ENCODE results near the gene SNX6. TPM values are rescaled to one million over a fixed set of nuclear protein-coding genes. Genes with fewer than 3 reads are reported as not detected.

The SNX6 gene
- total RNA-seq, 3 donors from 2014 or later (not counting 1 experiment from before 2014, with no cell fraction given), result 62.6 to 77.7 (median 67.1) TPM

- DNase-seq, result no peak
- Mint-ChIP-seq H3K36me3 (no peaks in the 10 kb centered on the region), H3K27me3 (ENCODE audit: low read depth in 2 of 2) (no peaks in the 10 kb centered on the region), H3K27ac (no peak overlapping the region), H3K4me3 (no peak overlapping the region), H3K4me1 (no peaks in the 10 kb centered on the region), H3K9me3 (no peaks in the 10 kb centered on the region)
- Histone ChIP-seq H3K27me3 (ENCODE audit: control insufficient read depth, insufficient read depth, low read length) (no peaks in the 10 kb centered on the region), H3K9me3 (ENCODE audit: control insufficient read depth, insufficient read depth, low read length) (no peaks in the 10 kb centered on the region), H3K27ac (ENCODE audit: low read length) (no peak overlapping the region), H3K4me3 (ENCODE audit: low read length) (no peak overlapping the region), H3K36me3 (ENCODE audit: control insufficient read depth, insufficient read depth, low read length) (no peaks in the 10 kb centered on the region), H3K4me1 (ENCODE audit: control insufficient read depth, insufficient read depth, low read length) (no peaks in the 10 kb centered on the region)
- no peak for TF ChIP-seq CTCF (IDR thresholded peaks at IDR 0.05)
- intact Hi-C loops (cut with micrococcal nuclease), result no loop called here
- ATAC-seq, result no peak
Observed at GRCh38 chr14:34649344-34649743, 19.4 kb upstream of the SNX6 start.

GRCh38 chr14:34646570-34647255 lies 16.8 kb upstream of the SNX6 start:
- WGBS (ENCODE audit: insufficient coverage), result 94% methylated on average over 9 of the region's 10 CpGs

GRCh38 chr14:34643361-34643760 lies 13.4 kb upstream of the SNX6 start:
- H3K36me3 Mint-ChIP-seq, result no peaks in the 10 kb centered on the region
- ATAC-seq, result no peak
- H3K9me3 Mint-ChIP-seq, result no peaks in the 10 kb centered on the region
- no peak overlapping the region for H3K27ac ChIP-seq (ENCODE audit: low read length)
- H3K4me1 Mint-ChIP-seq, result no peaks in the 10 kb centered on the region
- TF ChIP-seq CTCF (IDR thresholded peaks at IDR 0.05), result no peak
- 89% methylated on average over 5 of the region's 6 CpGs for WGBS (ENCODE audit: insufficient coverage)
- H3K27me3 ChIP-seq (ENCODE audit: control insufficient read depth, insufficient read depth, low read length), result no peaks in the 10 kb centered on the region
- H3K36me3 ChIP-seq (ENCODE audit: control insufficient read depth, insufficient read depth, low read length), result no peaks in the 10 kb centered on the region
- no peak overlapping the region for H3K27ac Mint-ChIP-seq
- DNase-seq, result no peak
- H3K27me3 Mint-ChIP-seq (ENCODE audit: low read depth in 2 of 2), result peaks cover 0 to 6% of the 10 kb centered on the region in 2 donors
- no peaks in the 10 kb centered on the region for H3K4me1 ChIP-seq (ENCODE audit: control insufficient read depth, insufficient read depth, low read length)
- H3K9me3 ChIP-seq (ENCODE audit: control insufficient read depth, insufficient read depth, low read length), result no peaks in the 10 kb centered on the region
- intact Hi-C loops (cut with micrococcal nuclease), result no loop called here
- H3K4me3 Mint-ChIP-seq, result no peak overlapping the region
- no peak overlapping the region for H3K4me3 ChIP-seq (ENCODE audit: low read length)

More at GRCh38 chr14:34646570-34647255, 16.8 kb upstream of the SNX6 start:
- Mint-ChIP-seq H3K36me3 (no peaks in the 10 kb centered on the region), H3K4me3 (no peak overlapping the region), H3K9me3 (no peaks in the 10 kb centered on the region), H3K27me3 (ENCODE audit: low read depth in 2 of 2) (no peaks in the 10 kb centered on the region), H3K27ac (no peak overlapping the region), H3K4me1 (no peaks in the 10 kb centered on the region)
- TF ChIP-seq CTCF (IDR thresholded peaks at IDR 0.05), result no peak
- no peak for DNase-seq
- H3K36me3 ChIP-seq (ENCODE audit: control insufficient read depth, insufficient read depth, low read length), result no peaks in the 10 kb centered on the region
- H3K27ac ChIP-seq (ENCODE audit: low read length), result no peak overlapping the region
- no peak overlapping the region for H3K4me3 ChIP-seq (ENCODE audit: low read length)
- intact Hi-C loops (cut with micrococcal nuclease), result no loop called here
- no peak for ATAC-seq
- H3K4me1 ChIP-seq (ENCODE audit: control insufficient read depth, insufficient read depth, low read length), result no peaks in the 10 kb centered on the region
- H3K9me3 ChIP-seq (ENCODE audit: control insufficient read depth, insufficient read depth, low read length), result no peaks in the 10 kb centered on the region
- no peaks in the 10 kb centered on the region for H3K27me3 ChIP-seq (ENCODE audit: control insufficient read depth, insufficient read depth, low read length)

- Histone ChIP-seq H3K27ac (ENCODE audit: low read length) (no peak overlapping the region), H3K36me3 (ENCODE audit: control insufficient read depth, insufficient read depth, low read length) (no peaks in the 10 kb centered on the region), H3K27me3 (ENCODE audit: control insufficient read depth, insufficient read depth, low read length) (no peaks in the 10 kb centered on the region), H3K4me1 (ENCODE audit: control insufficient read depth, insufficient read depth, low read length) (no peaks in the 10 kb centered on the region), H3K4me3 (ENCODE audit: low read length) (no peak overlapping the region), H3K9me3 (ENCODE audit: control insufficient read depth, insufficient read depth, low read length) (no peaks in the 10 kb centered on the region)
- TF ChIP-seq CTCF (IDR thresholded peaks at IDR 0.05), result no peak
- DNase-seq, result no peak
- Mint-ChIP-seq H3K36me3 (no peaks in the 10 kb centered on the region), H3K4me3 (no peak overlapping the region), H3K9me3 (no peaks in the 10 kb centered on the region), H3K4me1 (no peaks in the 10 kb centered on the region), H3K27ac (no peak overlapping the region), H3K27me3 (ENCODE audit: low read depth in 2 of 2) (peaks cover 0 to 6% of the 10 kb centered on the region in 2 donors)
- intact Hi-C loops (cut with micrococcal nuclease), result no loop called here
- no peak for ATAC-seq
- WGBS (ENCODE audit: insufficient coverage), result 100% methylated on average over 3 of the region's 3 CpGs
Observed at GRCh38 chr14:34642595-34642994, 12.6 kb upstream of the SNX6 start.

All from natural killer cell (primary cell).